MCF 10A (cell line): ENCODE results near the gene SMIM22. TPM values are rescaled to one million over a fixed set of nuclear protein-coding genes. Genes with fewer than 3 reads are reported as not detected.

Experiments used
- BruUV-seq: library from RNA; stranded (reverse); fragments of 400-500 nt; replicated peaks from 2 replicates; lab custom pipeline; 2021; lab: Mats Ljungman, UMichigan
- CTCF ChIA-PET: fragments of 300-600 bp; sonication (Branson Sonifier 250); formaldehyde crosslinking; extraction: SDS; loops from one replicate; lab custom pipeline; 2021; ENCODE audit warnings: antibody characterized with exemption, inconsistent platforms; lab: Yijun Ruan, JAX
- POLR2A ChIA-PET: fragments of 300-600, 350-650 bp; sonication (Branson Sonifier 250); formaldehyde crosslinking; extraction: SDS; loops from one replicate; lab custom pipeline; 2020; ENCODE audit warnings: antibody characterized with exemption, inconsistent platforms; lab: Yijun Ruan, JAX
- DNase-seq: peaks from one replicate; pipeline ENCODE4 v3.0.0-alpha.2; 2018; ENCODE audit not compliant: unreplicated experiment
- H3K27ac Mint-ChIP-seq: one replicate; pipeline ENCODE4 v1.8.0; 2022; ENCODE audit warnings: mild to moderate bottlenecking, low read depth, mixed read lengths; ENCODE audit not compliant: unreplicated experiment
- H3K27me3 Mint-ChIP-seq: one replicate; pipeline ENCODE4 v1.8.0; 2022; ENCODE audit warnings: mixed read lengths; ENCODE audit not compliant: insufficient read depth, unreplicated experiment
- H3K36me3 Mint-ChIP-seq: one replicate; pipeline ENCODE4 v1.8.0; 2022; ENCODE audit warnings: mild to moderate bottlenecking, moderate library complexity, mixed read lengths; ENCODE audit not compliant: insufficient read depth, unreplicated experiment
- H3K4me1 Mint-ChIP-seq: one replicate; pipeline ENCODE4 v1.8.0; 2022; ENCODE audit warnings: mixed read lengths; ENCODE audit not compliant: insufficient read depth, unreplicated experiment
- H3K4me3 Mint-ChIP-seq: one replicate; pipeline ENCODE4 v1.8.0; 2022; ENCODE audit warnings: mild to moderate bottlenecking, moderate library complexity, mixed read lengths; ENCODE audit not compliant: unreplicated experiment
- H3K9me3 Mint-ChIP-seq: one replicate; pipeline ENCODE4 v1.8.0; 2022; ENCODE audit warnings: mixed read lengths; ENCODE audit not compliant: unreplicated experiment
- CTCF ChIP-seq: fragments of 200-600 bp; IDR thresholded peaks from one replicate; pipeline ENCODE4 v1.8.0; 2022; ENCODE audit warnings: antibody characterized with exemption, mild to moderate bottlenecking; ENCODE audit not compliant: unreplicated experiment
- intact Hi-C: fragments of 100-400 bp; cut with micrococcal nuclease; formaldehyde crosslinking; loops from 2 replicates; pipeline ENCODE4 v1.14.1; 2022
- total RNA-seq: library from RNA; stranded (reverse); gene quantifications from 2 replicates; pipeline ENCODE4 v1.2.3, GENCODE V29; 2022

The SMIM22 gene
- total RNA-seq, 1 experiment from 2014 or later, result 2.4 TPM

- Mint-ChIP-seq H3K4me3 (no peak overlapping the region), H3K27me3 (no peaks in the 10 kb centered on the region), H3K27ac (no peak overlapping the region), H3K9me3 (no peaks in the 10 kb centered on the region), H3K4me1 (no peaks in the 10 kb centered on the region), H3K36me3 (peaks cover 97% of the 10 kb centered on the region)
- BruUV-seq, result no TSS peak
- POLR2A ChIA-PET, result no interaction called here
- CTCF ChIA-PET, result interaction anchor here (0.9 kb wide), 1 partner anchor 12 kb away, joined by 5 read pairs; no protein-coding TSS in a partner anchor
- TF ChIP-seq CTCF, result no peak
- intact Hi-C loops, result no loop called here
- no peak for DNase-seq
Observed at GRCh38 chr16:4811242-4811641, 16.1 kb downstream of the SMIM22 start.

GRCh38 chr16:4811773-4812172, 16.6 kb downstream of the SMIM22 start:
- Mint-ChIP-seq H3K4me3 (no peak overlapping the region), H3K27me3 (no peaks in the 10 kb centered on the region), H3K4me1 (no peaks in the 10 kb centered on the region), H3K27ac (no peak overlapping the region), H3K36me3 (peaks cover 99% of the 10 kb centered on the region), H3K9me3 (no peaks in the 10 kb centered on the region)
- ChIA-PET CTCF (interaction anchor here (0.5 to 1.2 kb wide), 3 partner anchors 12 to 195 kb away, joined by 3 to 5 read pairs (median 3); no protein-coding TSS in a partner anchor), POLR2A (interaction anchor here (0.6 to 1.0 kb wide), 2 partner anchors 43 to 1956 kb away, joined by 3 to 4 read pairs; no protein-coding TSS in a partner anchor)
- BruUV-seq, result no TSS peak
- no peak for TF ChIP-seq CTCF
- intact Hi-C loops, result no loop called here
- DNase-seq, result no peak

- POLR2A ChIA-PET, result interaction anchor here (0.7 kb wide), 1 partner anchor 102 kb away, joined by 5 read pairs; no protein-coding TSS in a partner anchor
- H3K9me3 Mint-ChIP-seq, result no peaks in the 10 kb centered on the region
- CTCF ChIA-PET, result interaction anchor here (0.6 to 0.8 kb wide), 3 partner anchors 19 to 143 kb away, joined by 3 to 5 read pairs (median 3); no protein-coding TSS in a partner anchor
- peaks cover 99% of the 10 kb centered on the region for H3K36me3 Mint-ChIP-seq
- no peaks in the 10 kb centered on the region for H3K4me1 Mint-ChIP-seq
- no peak for TF ChIP-seq CTCF
- no peak overlapping the region for H3K27ac Mint-ChIP-seq
- no peaks in the 10 kb centered on the region for H3K27me3 Mint-ChIP-seq
- no peak overlapping the region for H3K4me3 Mint-ChIP-seq
- DNase-seq, result no peak
- intact Hi-C loops, result no loop called here
- no TSS peak for BruUV-seq
Observed at GRCh38 chr16:4813251-4814003, 18.3 kb downstream of the SMIM22 start.

- peaks cover 98% of the 10 kb centered on the region for H3K36me3 Mint-ChIP-seq
- intact Hi-C loops, result no loop called here
- ChIA-PET CTCF (interaction anchor here (0.6 to 0.8 kb wide), 3 partner anchors 20 to 142 kb away, joined by 3 to 5 read pairs (median 3); no protein-coding TSS in a partner anchor), POLR2A (no interaction called here)
- no peaks in the 10 kb centered on the region for H3K9me3 Mint-ChIP-seq
- H3K4me3 Mint-ChIP-seq, result no peak overlapping the region
- BruUV-seq, result no TSS peak
- no peak for TF ChIP-seq CTCF
- no peak for DNase-seq
- H3K27ac Mint-ChIP-seq, result no peak overlapping the region
- H3K4me1 Mint-ChIP-seq, result no peaks in the 10 kb centered on the region
- no peaks in the 10 kb centered on the region for H3K27me3 Mint-ChIP-seq
Observed at GRCh38 chr16:4814046-4814445, 18.9 kb downstream of the SMIM22 start.
